Neuronal stem cell (in vitro differentiated cells): ENCODE measurements around the gene GPR35.

ENCODE experiments used
- DNase-seq: peaks from one replicate; pipeline ENCODE4 v3.0.0-alpha.2; 2013; ENCODE audit warnings: low spot score
- H2AFZ ChIP-seq: one replicate; pipeline ENCODE4 v1.6.1; 2013; ENCODE audit warnings: mild to moderate bottlenecking, low read length, inconsistent platforms
- H2AK5ac ChIP-seq: 2 replicates; pipeline ENCODE4 v1.6.1; 2013; ENCODE audit warnings: low read depth, mild to moderate bottlenecking, inconsistent platforms, low read length, moderate library complexity, mixed read lengths
- H2BK120ac ChIP-seq: 2 replicates; pipeline ENCODE4 v1.6.1; 2013; ENCODE audit warnings: low read depth, mild to moderate bottlenecking, inconsistent platforms, low read length, moderate library complexity, mixed read lengths
- H2BK12ac ChIP-seq: one replicate; pipeline ENCODE4 v1.6.1; 2013; ENCODE audit warnings: low read length, inconsistent platforms
- H2BK15ac ChIP-seq: 2 replicates; pipeline ENCODE4 v1.6.1; 2013; ENCODE audit warnings: mild to moderate bottlenecking, low read length, inconsistent platforms, mixed read lengths
- H2BK5ac ChIP-seq: one replicate; pipeline ENCODE4 v1.6.1; 2013; ENCODE audit warnings: inconsistent platforms, mild to moderate bottlenecking, low read length, moderate library complexity
- H3K14ac ChIP-seq: one replicate; pipeline ENCODE4 v1.6.1; 2013; ENCODE audit warnings: low read length, inconsistent platforms
- H3K18ac ChIP-seq: 2 replicates; pipeline ENCODE4 v1.6.1; 2013; ENCODE audit warnings: low read length, inconsistent platforms
- H3K23ac ChIP-seq: 2 replicates; pipeline ENCODE4 v1.6.1; 2013; ENCODE audit warnings: low read depth, mild to moderate bottlenecking, mixed read lengths, low read length, inconsistent platforms; ENCODE audit not compliant: poor library complexity
- H3K27ac ChIP-seq: replicated peaks from 3 replicates; pipeline ENCODE4 v1.5.1; 2013; ENCODE audit warnings: low read length, inconsistent platforms
- H3K27me3 ChIP-seq, 3 experiments: 2 replicates each; pipeline ENCODE4 v1.6.1; 2013; ENCODE audit warnings: low read length in 3 of 3, mild to moderate bottlenecking in 2 of 3, inconsistent platforms in 1 of 3, low read depth in 1 of 3, mixed read lengths in 1 of 3, moderate library complexity in 1 of 3; ENCODE audit not compliant: control insufficient read depth in 3 of 3, insufficient read depth in 3 of 3
- H3K36me3 ChIP-seq, 2 donors: replicated peaks in 1 of 2; 2 replicates each; pipeline ENCODE4 v1.6.1; 2013; ENCODE audit warnings: low read length in 2 of 2; ENCODE audit not compliant: control insufficient read depth in 2 of 2, insufficient read depth in 2 of 2
- H3K4ac ChIP-seq: 2 replicates; pipeline ENCODE4 v1.6.1; 2013; ENCODE audit warnings: inconsistent platforms, mild to moderate bottlenecking, low read length, moderate library complexity
- H3K4me1 ChIP-seq, 2 donors: 1 replicate in 1 of 2; 2 replicates in 1 of 2; pipeline ENCODE4 v1.6.1; 2013; ENCODE audit warnings: low read length in 2 of 2, low read depth in 1 of 2; ENCODE audit not compliant: control insufficient read depth in 2 of 2, insufficient read depth in 1 of 2
- H3K4me2 ChIP-seq: one replicate; pipeline ENCODE4 v1.6.1; 2013; ENCODE audit warnings: mild to moderate bottlenecking, low read length, inconsistent platforms; ENCODE audit not compliant: insufficient read depth, poor library complexity, severe bottlenecking
- H3K4me3 ChIP-seq, 2 donors: 2 replicates each; pipeline ENCODE4 v1.5.1; 2013; ENCODE audit warnings: low read length in 2 of 2, mild to moderate bottlenecking in 2 of 2, inconsistent platforms in 1 of 2, moderate library complexity in 1 of 2
- H3K79me1 ChIP-seq: one replicate; pipeline ENCODE4 v1.6.1; 2013; ENCODE audit warnings: low read depth, mild to moderate bottlenecking, inconsistent platforms, low read length, moderate library complexity
- H3K9ac ChIP-seq: one replicate; pipeline ENCODE4 v1.6.1; 2013; ENCODE audit warnings: mild to moderate bottlenecking, low read depth, low read length, inconsistent platforms; ENCODE audit not compliant: poor library complexity
- H3K9me3 ChIP-seq, 2 donors: replicated peaks in 1 of 2; 2 replicates each; pipeline versions ENCODE3 to v1.6.1; 2013; ENCODE audit warnings: low read length in 2 of 2, mild to moderate bottlenecking in 2 of 2, inconsistent platforms in 1 of 2, low read depth in 1 of 2, mixed read lengths in 1 of 2, moderate library complexity in 1 of 2; ENCODE audit not compliant: control insufficient read depth in 2 of 2, insufficient read depth in 1 of 2
- H4K8ac ChIP-seq: one replicate; pipeline ENCODE4 v1.6.1; 2013; ENCODE audit warnings: low read depth, mild to moderate bottlenecking, inconsistent platforms, low read length, moderate library complexity
- H4K91ac ChIP-seq: one replicate; pipeline ENCODE4 v1.6.1; 2013; ENCODE audit warnings: low read length, low read depth, mild to moderate bottlenecking, inconsistent platforms; ENCODE audit not compliant: poor library complexity
- WGBS, 2 donors: extraction: QIAGEN DNeasy Blood & Tissue Kit; methylation state at CpG; one replicate each; pipeline ENCODE4 v1.1.7; 2013; ENCODE audit warnings: missing lambda C conversion rate in 2 of 2, mixed read lengths in 1 of 2; ENCODE audit not compliant: insufficient read length in 2 of 2, insufficient replicate concordance in 1 of 2; ENCODE audit errors: extremely low coverage in 2 of 2; 5-methylcytosine and 5-hydroxymethylcytosine counted together

The GPR35 gene

DNA sequence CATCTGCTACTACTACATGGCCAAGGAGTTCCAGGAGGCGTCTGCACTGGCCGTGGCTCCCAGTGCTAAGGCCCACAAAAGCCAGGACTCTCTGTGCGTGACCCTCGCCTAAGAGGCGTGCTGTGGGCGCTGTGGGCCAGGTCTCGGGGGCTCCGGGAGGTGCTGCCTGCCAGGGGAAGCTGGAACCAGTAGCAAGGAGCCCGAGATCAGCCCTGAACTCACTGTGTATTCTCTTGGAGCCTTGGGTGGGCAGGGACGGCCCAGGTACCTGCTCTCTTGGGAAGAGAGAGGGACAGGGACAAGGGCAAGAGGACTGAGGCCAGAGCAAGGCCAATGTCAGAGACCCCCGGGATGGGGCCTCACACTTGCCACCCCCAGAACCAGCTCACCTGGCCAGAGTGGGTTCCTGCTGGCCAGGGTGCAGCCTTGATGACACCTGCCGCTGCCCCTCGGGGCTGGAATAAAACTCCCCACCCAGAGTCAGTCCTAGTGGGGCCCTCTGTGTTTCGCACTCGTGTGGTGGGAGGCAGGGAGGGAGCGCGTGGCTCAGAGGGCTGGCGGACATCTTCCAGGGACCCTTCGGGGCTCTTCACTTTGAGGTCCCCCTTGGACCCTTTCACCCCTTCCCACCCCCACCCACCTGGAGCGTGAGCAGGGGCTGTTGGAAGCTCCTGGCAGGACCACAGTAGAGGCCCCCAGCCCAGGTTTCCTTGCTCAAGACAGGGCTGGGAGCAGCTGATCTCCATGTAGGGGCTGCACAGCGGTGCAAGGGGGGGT lies 5.7 kb downstream of the GPR35 start:
- no peak overlapping the region for H3K4me3 ChIP-seq
- peak overlapping the region; percentile 89 for H3K14ac ChIP-seq
- no peak overlapping the region for H3K27ac ChIP-seq
- H3K9ac ChIP-seq, result no peak overlapping the region
- H2BK15ac ChIP-seq, result no peak overlapping the region
- no peak overlapping the region for H3K4me2 ChIP-seq
- peak overlapping the region; percentile 46 for H2AK5ac ChIP-seq
- H3K4me1 ChIP-seq, result peaks cover 5 to 9% of the 10 kb centered on the region in 2 donors
- H4K91ac ChIP-seq, result no peak overlapping the region
- no CpG with 5 or more reads among the region's 21 CpGs for WGBS, 2 donors
- no peak overlapping the region for H2BK120ac ChIP-seq
- DNase-seq, result no peak
- H4K8ac ChIP-seq, result peak overlapping the region; percentile 65
- no peak overlapping the region for H2BK5ac ChIP-seq
- H3K23ac ChIP-seq, result peak overlapping the region; percentile 43
- no peaks in the 10 kb centered on the region for H3K27me3 ChIP-seq
- no peak overlapping the region for H3K18ac ChIP-seq
- H2AFZ ChIP-seq, result no peak overlapping the region
- peaks cover 3% of the 10 kb centered on the region for H3K79me1 ChIP-seq
- peaks cover 4 to 16% of the 10 kb centered on the region in 2 donors for H3K9me3 ChIP-seq
- no peak overlapping the region for H3K4ac ChIP-seq
- H2BK12ac ChIP-seq, result peak overlapping the region; percentile 73
- no peaks in the 10 kb centered on the region for H3K36me3 ChIP-seq

DNA sequence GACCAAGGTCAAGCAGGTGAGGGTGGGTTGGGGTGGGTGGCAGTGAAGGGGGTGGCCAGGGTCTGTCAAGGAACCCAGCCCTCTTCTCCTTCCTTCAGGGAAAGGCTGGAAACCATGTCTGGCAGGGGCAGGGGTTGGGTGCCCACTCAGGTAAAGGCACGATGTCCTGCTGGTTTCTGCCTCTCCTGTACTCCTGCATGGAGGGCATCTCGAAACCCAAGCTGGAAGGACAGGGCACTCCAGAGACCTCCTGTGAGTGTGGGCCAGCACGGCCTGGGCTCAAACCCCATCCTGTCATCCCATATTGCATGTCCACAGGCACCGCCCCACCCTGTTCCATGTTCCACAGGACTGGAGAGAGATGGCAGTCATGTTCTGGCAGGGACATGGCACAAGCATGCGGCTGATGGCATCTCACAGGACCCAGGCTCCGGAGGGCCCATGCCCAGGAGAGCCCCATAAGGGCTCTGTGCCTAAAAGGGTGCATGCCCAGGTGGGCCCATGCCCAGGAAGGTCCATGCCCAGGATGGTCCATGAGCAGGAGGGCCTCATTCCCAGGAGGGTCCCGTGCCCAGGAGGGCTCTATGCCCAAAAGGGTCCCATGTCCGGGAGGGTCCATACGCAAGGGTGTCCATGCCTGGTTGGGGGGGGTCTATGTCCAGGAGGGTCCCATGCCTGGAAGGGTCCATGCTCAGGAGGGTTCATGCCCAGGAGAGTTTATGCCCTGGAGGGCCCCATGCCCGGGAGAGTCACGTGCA lies 6.4 kb downstream of the GPR35 start:
- Histone ChIP-seq H3K4me2 (no peak overlapping the region), H3K4ac (no peak overlapping the region), H3K14ac (peak overlapping the region; percentile 21), H2BK12ac (no peak overlapping the region), H2AK5ac (no peak overlapping the region), H2AFZ (no peak overlapping the region), H3K4me1 (peaks cover 5 to 9% of the 10 kb centered on the region in 2 donors), H3K4me3 (peak overlapping the region in 1 of 2 donors; percentile 0), H3K23ac (no peak overlapping the region), H3K79me1 (peaks cover 3% of the 10 kb centered on the region), H3K27me3 (no peaks in the 10 kb centered on the region), H3K9ac (peak overlapping the region; percentile 44), H3K27ac (no peak overlapping the region), H3K18ac (peak overlapping the region; percentile 76), H2BK15ac (no peak overlapping the region), H2BK120ac (no peak overlapping the region), H4K91ac (no peak overlapping the region), H2BK5ac (no peak overlapping the region), H3K9me3 (peaks cover 4 to 16% of the 10 kb centered on the region in 2 donors), H3K36me3 (no peaks in the 10 kb centered on the region), H4K8ac (no peak overlapping the region)
- no peak for DNase-seq
- no CpG with 5 or more reads among the region's 11 CpGs for WGBS, 2 donors

DNA sequence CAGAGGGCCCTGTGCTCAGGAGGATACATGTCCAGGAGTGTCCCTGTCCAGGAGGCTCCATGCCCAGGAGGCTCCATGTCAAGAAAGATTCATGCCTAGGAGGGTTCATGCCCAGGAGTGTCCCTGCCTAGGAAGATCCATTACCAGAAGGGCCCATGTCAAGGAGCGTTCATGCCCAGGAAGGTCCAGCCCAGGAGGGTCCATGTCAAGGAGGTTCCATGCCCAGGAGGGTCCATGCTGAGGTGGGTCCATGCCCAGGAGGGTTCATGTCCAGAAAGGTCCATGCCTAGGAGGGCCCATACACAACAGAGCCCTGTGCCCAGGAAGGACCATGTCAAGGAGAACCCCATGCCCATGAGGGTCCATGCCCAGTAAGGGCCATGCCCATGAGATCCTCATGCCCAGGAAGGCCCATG lies 7.0 kb downstream of the GPR35 start:
- Histone ChIP-seq H2BK120ac (no peak overlapping the region), H4K8ac (no peak overlapping the region), H3K23ac (no peak overlapping the region), H3K4me1 (peaks cover 3 to 5% of the 10 kb centered on the region in 2 donors), H3K36me3 (no peaks in the 10 kb centered on the region), H3K14ac (no peak overlapping the region), H3K9ac (no peak overlapping the region), H3K27me3 (no peaks in the 10 kb centered on the region), H4K91ac (no peak overlapping the region), H3K4ac (no peak overlapping the region), H3K79me1 (peaks cover 3% of the 10 kb centered on the region), H3K4me2 (no peak overlapping the region), H2AK5ac (no peak overlapping the region), H3K27ac (no peak overlapping the region), H3K9me3 (peaks cover 4 to 16% of the 10 kb centered on the region in 2 donors), H2BK15ac (no peak overlapping the region), H3K4me3 (peak overlapping the region in 1 of 2 donors; percentile 18), H2AFZ (no peak overlapping the region), H3K18ac (no peak overlapping the region), H2BK5ac (no peak overlapping the region), H2BK12ac (no peak overlapping the region)
- no CpG with 5 or more reads among the region's 1 CpG for WGBS, 2 donors
- DNase-seq, result no peak
